Right lobe of liver (tissue), 4 donors: Measurements from ENCODE around the gene FNDC10.

Experiments used
- CTCF ChIP-seq, 4 donors: fragments of 200-600 bp in 3 of 4; fragments of 450-650 bp in 1 of 4; IDR thresholded peaks; one replicate each; pipeline versions ENCODE4 v1.5.1 to v1.8.0; 2016 to 2022; ENCODE audit warnings: antibody characterized with exemption in 4 of 4, mild to moderate bottlenecking in 2 of 4
- POLR2A ChIP-seq: fragments of 450-650 bp; IDR thresholded peaks from one replicate; pipeline ENCODE4 v1.6.1; 2017; ENCODE audit warnings: antibody characterized with exemption, mild to moderate bottlenecking
- donor health status: DM: no; HTN: no; CAD: no.
- donor health status: DM: no; HTN: no; CAD: no.
- donor health status: DM: no; HTN: yes; CAD: no.

- no peak for TF ChIP-seq CTCF (IDR thresholded peaks at IDR 0.05)
- no peak for TF ChIP-seq POLR2A
Observed at GRCh38 chr1:1628754-1629429, 29.0 kb upstream of the FNDC10 start.
